Measurements from ENCODE around the gene SYNGAP1. TPM values are rescaled to one million over a fixed set of nuclear protein-coding genes. Genes with fewer than 3 reads are reported as not detected.

The SYNGAP1 gene
- total and polyA plus RNA-seq, 2 experiments from 2014 or later, result 13.9 to 45.0 TPM

- Histone ChIP-seq H3K79me2 (replicated peaks; ENCODE audit: insufficient read depth) (peaks cover 14% of the 10 kb centered on the region), H4K20me1 (replicated peaks; ENCODE audit: insufficient read depth) (no peaks in the 10 kb centered on the region; the same call in 1 of the 2 replicates), H3F3A (replicated peaks; ENCODE audit: low read depth) (peaks cover 13% of the 10 kb centered on the region), H3K4me2 (no peak overlapping the region), H3K4me1 (ENCODE audit: insufficient read depth) (peaks cover 4% of the 10 kb centered on the region; the same call in 1 of the 2 replicates), H3K4me3 (no peak overlapping the region), H3K27me3 (ENCODE audit: insufficient read depth) (no peaks in the 10 kb centered on the region), H3K36me3 (ENCODE audit: insufficient read depth) (peaks cover 11% of the 10 kb centered on the region), H3K9me2 (ENCODE audit: insufficient read depth) (no peaks in the 10 kb centered on the region), H2AFZ (no peak overlapping the region), H3K27ac (ENCODE audit: low read depth) (no peak overlapping the region)
- peaks cover 31% of the 10 kb centered on the region for H3K27me3 Mint-ChIP-seq (ENCODE audit: insufficient read depth, low read depth, poor library complexity)
- 0 out of 2 replicates have a peak, but pooled peaks have one; percentile 25 for TF ChIP-seq POLR2AphosphoS5 (IDR thresholded peaks at IDR 0.05; ENCODE audit: low read depth)
- no peak for TF ChIP-seq ZNF114 (CRISPR knock-in tag; IDR thresholded peaks at IDR 0.05)
- no peak for TF ChIP-seq STAT1 (IDR thresholded peaks at IDR 0.05; ENCODE audit: unreplicated experiment)
- no peak for TF ChIP-seq ETS1 (IDR thresholded peaks at IDR 0.05)
- H3K36me3 Mint-ChIP-seq (ENCODE audit: low read depth), result peaks cover 78% of the 10 kb centered on the region
- H3K27ac Mint-ChIP-seq, result no peak overlapping the region
- no peak overlapping the region for H3K4me3 Mint-ChIP-seq
- peaks cover 7% of the 10 kb centered on the region; the same call in 2 of the 3 replicates for H3K9me3 Mint-ChIP-seq
- peaks cover 30% of the 10 kb centered on the region for H3K4me1 Mint-ChIP-seq
- DNase-seq (ENCODE audit: low spot score) (no peak), ATAC-seq (no peak)
Observed at GRCh38 chr6:33452496-33452895, 32.6 kb downstream of the SYNGAP1 start.

- peaks cover 22% of the 10 kb centered on the region for H3K4me1 Mint-ChIP-seq
- ATAC-seq (no peak), DNase-seq (ENCODE audit: low spot score) (no peak)
- peak overlapping the region; percentile 97 for H3K4me3 Mint-ChIP-seq
- peaks cover 7% of the 10 kb centered on the region; the same call in 2 of the 3 replicates for H3K9me3 Mint-ChIP-seq
- Histone ChIP-seq H3K36me3 (ENCODE audit: insufficient read depth) (peaks cover 7% of the 10 kb centered on the region; the same call in 1 of the 2 replicates), H3K4me3 (peak overlapping the region; percentile 81), H3K4me2 (peak overlapping the region; percentile 90), H3K79me2 (replicated peaks; ENCODE audit: insufficient read depth) (peaks cover 14% of the 10 kb centered on the region), H3K27me3 (ENCODE audit: insufficient read depth) (no peaks in the 10 kb centered on the region), H2AFZ (no peak overlapping the region), H3K4me1 (ENCODE audit: insufficient read depth) (peaks cover 4% of the 10 kb centered on the region; the same call in 1 of the 2 replicates), H3F3A (replicated peaks; ENCODE audit: low read depth) (peaks cover 13% of the 10 kb centered on the region), H3K9me2 (ENCODE audit: insufficient read depth) (no peaks in the 10 kb centered on the region), H4K20me1 (replicated peaks; ENCODE audit: insufficient read depth) (no peaks in the 10 kb centered on the region; the same call in 1 of the 2 replicates), H3K27ac (ENCODE audit: low read depth) (peak overlapping the region; percentile 72; the same call in 1 of the 2 replicates)
- H3K36me3 Mint-ChIP-seq (ENCODE audit: low read depth), result peaks cover 68% of the 10 kb centered on the region
- peak overlapping the region; percentile 63 for H3K27ac Mint-ChIP-seq
- peaks cover 23% of the 10 kb centered on the region for H3K27me3 Mint-ChIP-seq (ENCODE audit: insufficient read depth, low read depth, poor library complexity)
- TF ChIP-seq CREB1 (CRISPR knock-in tag; IDR thresholded peaks at IDR 0.05; ENCODE audit: low read depth) (no peak), EZH2 (IDR thresholded peaks at IDR 0.05; ENCODE audit: low read depth, unreplicated experiment) (no peak), JUNB (IDR thresholded peaks at IDR 0.05; ENCODE audit: unreplicated experiment) (no peak), EZH2phosphoT487 (IDR thresholded peaks at IDR 0.05; ENCODE audit: unreplicated experiment) (no peak), ZNF462 (CRISPR knock-in tag; IDR thresholded peaks at IDR 0.05) (no peak), REST (IDR thresholded peaks at IDR 0.05; ENCODE audit: unreplicated experiment) (no peak), ZNF331 (CRISPR knock-in tag; IDR thresholded peaks at IDR 0.05; ENCODE audit: low read depth) (no peak)
Observed at GRCh38 chr6:33453393-33454008, 33.6 kb downstream of the SYNGAP1 start.

All from GM23338 (cell line).